DOHH2 (cell line): ENCODE data around the gene GCNT2.
"Not testable (repeated sequence)": the region's sequence is repeated elsewhere in the genome, so short reads cannot be mapped to it uniquely, and the experiment has no call there.

Experiments used
- H3F3A ChIP-seq: fragments of 200-600 bp; sonication (generic), shearing (Covaris generic); 2 replicates; pipeline ENCODE4 v1.6.0; 2016; ENCODE audit warnings: antibody characterized with exemption, mild to moderate bottlenecking; ENCODE audit not compliant: control insufficient read depth, insufficient read depth
- H3K27ac ChIP-seq: fragments of 200-600 bp; sonication (generic); 2 replicates; pipeline ENCODE4 v1.5.1; 2014; ENCODE audit warnings: low read depth, mild to moderate bottlenecking, low read length, moderate library complexity
- H3K27me3 ChIP-seq: fragments of 200-600 bp; sonication (generic); 2 replicates; pipeline ENCODE4 v1.6.1; 2014; ENCODE audit warnings: mild to moderate bottlenecking, low read length, mixed read lengths; ENCODE audit not compliant: control insufficient read depth
- H3K36me3 ChIP-seq: fragments of 200-600 bp; sonication (generic); 2 replicates; pipeline ENCODE4 v1.6.1; 2014; ENCODE audit warnings: mild to moderate bottlenecking, low read length, moderate library complexity, mixed read lengths; ENCODE audit not compliant: control insufficient read depth
- H3K4me1 ChIP-seq: fragments of 200-600 bp; sonication (generic); 2 replicates; pipeline ENCODE4 v1.6.1; 2014; ENCODE audit warnings: mild to moderate bottlenecking, low read length, mixed read lengths; ENCODE audit not compliant: control insufficient read depth
- H3K4me2 ChIP-seq: fragments of 200-600 bp; sonication (generic); 2 replicates; pipeline ENCODE4 v1.6.0; 2014; ENCODE audit warnings: mild to moderate bottlenecking, low read length, moderate library complexity
- H3K4me3 ChIP-seq: fragments of 200-600 bp; sonication (generic); 2 replicates; pipeline ENCODE4 v1.5.1; 2014; ENCODE audit warnings: mild to moderate bottlenecking, low read length, mixed read lengths
- H3K79me2 ChIP-seq: fragments of 200-600 bp; sonication (generic); 2 replicates; pipeline ENCODE4 v1.6.1; 2014; ENCODE audit warnings: mild to moderate bottlenecking, low read length, mixed read lengths; ENCODE audit not compliant: control insufficient read depth
- H3K9me2 ChIP-seq: fragments of 200-600 bp; sonication (generic); replicated peaks from 2 replicates; pipeline ENCODE4 v1.6.1; 2014; ENCODE audit warnings: mild to moderate bottlenecking, low read length, mixed read lengths; ENCODE audit not compliant: control insufficient read depth
- H3K9me3 ChIP-seq: fragments of 200-600 bp; sonication (generic); 2 replicates; pipeline ENCODE4 v1.6.1; 2014; ENCODE audit warnings: antibody characterized with exemption, low read length, mixed read lengths; ENCODE audit not compliant: control insufficient read depth, insufficient read depth
- H4K20me1 ChIP-seq: fragments of 200-600 bp; sonication (generic); 2 replicates; pipeline ENCODE4 v1.6.0; 2014; ENCODE audit warnings: low read depth, mild to moderate bottlenecking, antibody characterized with exemption, low read length, moderate library complexity; ENCODE audit not compliant: control insufficient read depth, insufficient read depth
- EZH2phosphoT487 ChIP-seq: fragments of 200-600 bp; sonication (generic); IDR thresholded peaks from 2 replicates; pipeline ENCODE4 v1.6.1; 2017; ENCODE audit warnings: borderline replicate concordance, mild to moderate bottlenecking, antibody characterized with exemption, low read length, moderate library complexity, mixed read lengths
- TF ChIP-seq, protein P1 (sequence below): fragments of 200-600 bp; sonication (generic); IDR thresholded peaks from one replicate; pipeline ENCODE4 v1.5.1; 2014; ENCODE audit warnings: antibody characterized with exemption, mild to moderate bottlenecking, low read depth, low read length; ENCODE audit not compliant: poor library complexity, severe bottlenecking

The GCNT2 gene

DNA sequence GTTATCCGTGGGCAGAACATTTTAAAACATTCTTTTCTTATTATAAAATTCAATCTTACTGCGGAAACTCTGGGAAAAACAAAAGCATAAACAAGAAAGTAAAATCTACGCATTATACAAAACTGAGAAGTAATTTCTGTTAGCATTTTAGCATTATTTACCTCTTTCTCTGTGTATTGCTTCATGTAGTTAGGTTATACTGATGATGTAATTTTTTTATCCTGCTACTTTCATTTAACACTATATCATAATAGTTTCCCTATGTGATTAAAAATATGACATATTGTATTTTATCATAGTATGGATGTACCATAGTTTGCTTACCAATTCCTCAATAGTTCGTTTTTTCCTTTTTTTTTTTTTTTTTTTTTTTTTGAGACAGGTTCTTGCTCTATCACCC, 4.2 kb upstream of the GCNT2 start:
- no peaks in the 10 kb centered on the region for H4K20me1 ChIP-seq
- H3K9me2 ChIP-seq: no peaks in the 10 kb centered on the region
- H3K36me3 ChIP-seq: no peaks in the 10 kb centered on the region
- no peaks in the 10 kb centered on the region for H3K9me3 ChIP-seq
- no peak overlapping the region for H3K27ac ChIP-seq
- no peaks in the 10 kb centered on the region for H3F3A ChIP-seq
- no peak overlapping the region for H3K4me3 ChIP-seq
- TF ChIP-seq, protein P1, sequence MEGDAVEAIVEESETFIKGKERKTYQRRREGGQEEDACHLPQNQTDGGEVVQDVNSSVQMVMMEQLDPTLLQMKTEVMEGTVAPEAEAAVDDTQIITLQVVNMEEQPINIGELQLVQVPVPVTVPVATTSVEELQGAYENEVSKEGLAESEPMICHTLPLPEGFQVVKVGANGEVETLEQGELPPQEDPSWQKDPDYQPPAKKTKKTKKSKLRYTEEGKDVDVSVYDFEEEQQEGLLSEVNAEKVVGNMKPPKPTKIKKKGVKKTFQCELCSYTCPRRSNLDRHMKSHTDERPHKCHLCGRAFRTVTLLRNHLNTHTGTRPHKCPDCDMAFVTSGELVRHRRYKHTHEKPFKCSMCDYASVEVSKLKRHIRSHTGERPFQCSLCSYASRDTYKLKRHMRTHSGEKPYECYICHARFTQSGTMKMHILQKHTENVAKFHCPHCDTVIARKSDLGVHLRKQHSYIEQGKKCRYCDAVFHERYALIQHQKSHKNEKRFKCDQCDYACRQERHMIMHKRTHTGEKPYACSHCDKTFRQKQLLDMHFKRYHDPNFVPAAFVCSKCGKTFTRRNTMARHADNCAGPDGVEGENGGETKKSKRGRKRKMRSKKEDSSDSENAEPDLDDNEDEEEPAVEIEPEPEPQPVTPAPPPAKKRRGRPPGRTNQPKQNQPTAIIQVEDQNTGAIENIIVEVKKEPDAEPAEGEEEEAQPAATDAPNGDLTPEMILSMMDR: no peak
- no peak for TF ChIP-seq EZH2phosphoT487
- peaks cover 20% of the 10 kb centered on the region for H3K4me1 ChIP-seq
- no peaks in the 10 kb centered on the region for H3K27me3 ChIP-seq
- H3K79me2 ChIP-seq: no peaks in the 10 kb centered on the region
- H3K4me2 ChIP-seq: no peak overlapping the region

GRCh38 chr6:10518557-10519407, 2.4 kb upstream of the GCNT2 start:
- Histone ChIP-seq H3K79me2 (no peaks in the 10 kb centered on the region), H3F3A (no peaks in the 10 kb centered on the region), H4K20me1 (no peaks in the 10 kb centered on the region), H3K4me2 (no peak overlapping the region), H3K27ac (no peak overlapping the region), H3K4me3 (no peak overlapping the region), H3K4me1 (peaks cover 20% of the 10 kb centered on the region), H3K9me2 (no peaks in the 10 kb centered on the region), H3K27me3 (no peaks in the 10 kb centered on the region), H3K9me3 (no peaks in the 10 kb centered on the region), H3K36me3 (no peaks in the 10 kb centered on the region)
- TF ChIP-seq, protein P1: no peak
- TF ChIP-seq EZH2phosphoT487: no peak

- H3K9me3 ChIP-seq, H3K4me3 ChIP-seq, H3K27ac ChIP-seq, H4K20me1 ChIP-seq, H3F3A ChIP-seq, H3K79me2 ChIP-seq, H3K27me3 ChIP-seq, H3K9me2 ChIP-seq, H3K4me2 ChIP-seq, H3K36me3 ChIP-seq: not testable (repeated sequence)
- H3K4me1 ChIP-seq: peaks cover 20% of the 10 kb centered on the region
Measured at GRCh38 chr6:10519408-10519697, 1.8 kb upstream of the GCNT2 start.

DNA sequence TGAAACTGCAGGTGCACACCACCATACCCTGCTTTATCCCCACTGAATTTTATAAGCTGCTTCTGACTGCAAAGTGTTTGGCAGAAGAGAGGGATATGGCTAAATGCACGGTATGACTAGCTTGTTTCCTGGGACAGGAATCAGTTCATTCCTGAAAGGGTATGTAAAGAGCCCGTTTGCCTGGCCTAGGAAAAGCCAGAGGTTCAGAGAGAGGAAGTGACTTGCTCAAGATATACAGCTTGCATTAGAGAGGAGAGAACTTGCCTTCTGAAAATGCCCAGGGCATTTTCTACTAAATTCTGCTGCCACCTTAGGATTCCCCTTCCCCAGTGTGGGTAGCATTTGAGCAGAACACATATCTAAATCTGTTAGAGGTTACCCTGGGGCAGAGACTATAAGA, 683 bp upstream of the GCNT2 start:
- Histone ChIP-seq H3K36me3 (no peaks in the 10 kb centered on the region), H3K4me2 (peak overlapping the region; percentile 9), H3K27me3 (no peaks in the 10 kb centered on the region), H3K9me3 (no peaks in the 10 kb centered on the region), H3K4me3 (peak overlapping the region; percentile 10), H3K79me2 (no peaks in the 10 kb centered on the region), H3K27ac (no peak overlapping the region), H3K4me1 (peaks cover 20% of the 10 kb centered on the region), H3F3A (0 out of 2 replicates have a peak, but pooled peaks cover 2% of the 10 kb centered on the region), H3K9me2 (no peaks in the 10 kb centered on the region), H4K20me1 (no peaks in the 10 kb centered on the region)
- TF ChIP-seq, protein P1: no peak
- TF ChIP-seq EZH2phosphoT487: no peak
